A549 (cell line): ENCODE results near the gene SLC45A3. TPM values are rescaled to one million over a fixed set of nuclear protein-coding genes. Genes with fewer than 3 reads are reported as not detected.

ENCODE experiments used
- ATAC-seq, 2 experiments: fragments of 200-7000 bp in 1 of 2; fragments of >200 bp in 1 of 2; cut with Nextera tagmentation in 1 of 2; cut with Tn5 transposase in 1 of 2; 3 replicates each; pipeline versions ENCODE4 v1.8.0 to v1.9.1; 2018 to 2020; ENCODE audit warnings: mild to moderate bottlenecking in 1 of 2, moderate library complexity in 1 of 2
- CTCF ChIA-PET: fragments of 300-600 bp; sonication (Branson Sonifier 250); formaldehyde crosslinking; extraction: SDS; loops from one replicate; lab custom pipeline; 2021; ENCODE audit warnings: antibody characterized with exemption, inconsistent platforms; lab: Yijun Ruan, JAX
- POLR2A ChIA-PET: fragments of 350-600 bp; formaldehyde crosslinking; extraction: SDS; loops from one replicate; lab custom pipeline; 2021; ENCODE audit warnings: antibody characterized with exemption, inconsistent platforms; lab: Yijun Ruan, JAX
- DNase-seq, 2 experiments: peaks; one replicate each; pipeline versions ENCODE4 v3.0.0 to v3.0.0-alpha.2; 2011 to 2016; ENCODE audit warnings: low read depth in 1 of 2, low spot score in 1 of 2
- FAIRE-seq: peaks from 2 replicates; lab custom pipeline; 2011; peaks lifted over from hg19 to GRCh38; lab: Jason Lieb, UNC
- H3K27ac ChIP-seq, 2 experiments: fragments of >200 bp; sonication (Bioruptor Twin); formaldehyde crosslinking; 3 replicates each; pipeline ENCODE4 v1.5.1; 2016 to 2017
- H3K4me1 ChIP-seq: fragments of >200 bp; sonication (Bioruptor Twin); formaldehyde crosslinking; 3 replicates; pipeline ENCODE4 v1.6.1; 2016
- H3K4me2 ChIP-seq: fragments of >200 bp; sonication (Bioruptor Twin); formaldehyde crosslinking; 3 replicates; pipeline ENCODE4 v1.6.1; 2016
- H3K4me3 ChIP-seq: fragments of >200 bp; sonication (Bioruptor Twin); formaldehyde crosslinking; 3 replicates; pipeline ENCODE4 v1.5.1; 2016
- H3K9me3 ChIP-seq: fragments of >200 bp; sonication (Bioruptor Twin); formaldehyde crosslinking; 3 replicates; pipeline ENCODE4 v1.6.1; 2016
- BCL3 ChIP-seq: fragments of >200 bp; sonication (Bioruptor Twin); formaldehyde crosslinking; IDR thresholded peaks from 3 replicates; pipeline ENCODE4 v1.6.1; 2016
- BHLHE40 ChIP-seq: IDR thresholded peaks from 2 replicates; pipeline ENCODE4 v1.6.1; 2012; ENCODE audit warnings: low read depth, low read length, inconsistent platforms
- CBX2 ChIP-seq: fragments of 200-600 bp; sonication (generic); IDR thresholded peaks from 2 replicates; pipeline ENCODE4 v1.6.1; 2016; ENCODE audit warnings: low read depth, mild to moderate bottlenecking, borderline replicate concordance
- CEBPB ChIP-seq, 2 experiments: fragments of >200 bp in 1 of 2; sonication (Bioruptor Twin) in 1 of 2; formaldehyde crosslinking in 1 of 2; IDR thresholded peaks; 2 replicates each; pipeline ENCODE4 v1.6.1; 2012 to 2016
- CHD4 ChIP-seq: fragments of 200-600 bp; sonication (generic); IDR thresholded peaks from 2 replicates; pipeline ENCODE4 v1.6.1; 2016; ENCODE audit warnings: antibody characterized with exemption, mild to moderate bottlenecking, borderline replicate concordance
- EP300 ChIP-seq, 2 experiments: fragments of >200 bp; sonication (Bioruptor Twin); formaldehyde crosslinking; IDR thresholded peaks; 2 replicates in 1 of 2; 3 replicates in 1 of 2; pipeline ENCODE4 v1.6.1; 2016 to 2017
- FOSB ChIP-seq: fragments of 250-450 bp; sonication (Bioruptor Pico); IDR thresholded peaks from 2 replicates; pipeline ENCODE4 v1.5.0; 2020; ENCODE audit warnings: mild to moderate bottlenecking, moderate library complexity
- FOSL2 ChIP-seq, 2 experiments: fragments of 450-650 bp in 1 of 2; fragments of >200 bp in 1 of 2; sonication (Bioruptor Twin) in 1 of 2; formaldehyde crosslinking; IDR thresholded peaks; 2 replicates each; pipeline versions ENCODE4 v1.5.0 to v1.6.1; 2016 to 2020; ENCODE audit warnings: mild to moderate bottlenecking in 1 of 2, moderate library complexity in 1 of 2
- HES2 ChIP-seq: fragments of >200 bp; sonication (Bioruptor Twin); formaldehyde crosslinking; IDR thresholded peaks from 2 replicates; pipeline ENCODE4 v1.6.1; 2016
- HMGXB4 ChIP-seq: fragments of 250-450 bp; sonication (Bioruptor Pico); IDR thresholded peaks from 2 replicates; pipeline ENCODE4 v1.5.0; 2021; ENCODE audit warnings: mild to moderate bottlenecking, moderate library complexity, borderline replicate concordance
- HOXB13 ChIP-seq: fragments of 250-450 bp; sonication (Bioruptor Pico); IDR thresholded peaks from 2 replicates; pipeline ENCODE4 v1.5.0; 2020; ENCODE audit warnings: low read depth, mild to moderate bottlenecking, moderate library complexity
- HOXB5 ChIP-seq: fragments of 250-450 bp; sonication (Bioruptor Pico); IDR thresholded peaks from 2 replicates; pipeline ENCODE4 v1.5.0; 2020; ENCODE audit warnings: mild to moderate bottlenecking, moderate library complexity
- MAFK ChIP-seq: fragments of 450-650 bp; IDR thresholded peaks from 2 replicates; pipeline ENCODE4 v1.6.1; 2014; ENCODE audit not compliant: partially characterized antibody
- MYC ChIP-seq: IDR thresholded peaks from 2 replicates; pipeline ENCODE4 v1.6.1; 2012; ENCODE audit warnings: mild to moderate bottlenecking, inconsistent platforms, low read length, improper control_type of control experiment, borderline replicate concordance
- PBX3 ChIP-seq: IDR thresholded peaks from 2 replicates; pipeline ENCODE4 v1.6.1; 2012
- RAD21 ChIP-seq, 2 experiments: fragments of >200 bp in 1 of 2; sonication (Bioruptor Twin) in 1 of 2; formaldehyde crosslinking in 1 of 2; IDR thresholded peaks in 1 of 2; conservative IDR thresholded peaks in 1 of 2; 2 replicates in 1 of 2; 3 replicates in 1 of 2; pipeline ENCODE4 v1.6.1; 2012 to 2018; ENCODE audit warnings: inconsistent platforms in 1 of 2
- RCOR1 ChIP-seq: fragments of 150-350 bp; IDR thresholded peaks from 2 replicates; pipeline ENCODE4 v1.6.1; 2014; ENCODE audit warnings: antibody characterized with exemption, low read length, low read depth
- RNF2 ChIP-seq: fragments of 200-600 bp; sonication (generic); IDR thresholded peaks from 2 replicates; pipeline ENCODE4 v1.6.1; 2016; ENCODE audit warnings: low read depth, mild to moderate bottlenecking, antibody characterized with exemption, moderate library complexity, borderline replicate concordance
- SREBF2 ChIP-seq: fragments of 450-650 bp; IDR thresholded peaks from 2 replicates; pipeline ENCODE4 v1.6.1; 2014; ENCODE audit warnings: mild to moderate bottlenecking, moderate library complexity
- TFCP2L1 ChIP-seq: fragments of 250-450 bp; sonication (Bioruptor Pico); IDR thresholded peaks from 2 replicates; pipeline ENCODE4 v1.5.0; 2021; ENCODE audit warnings: mild to moderate bottlenecking
- TP53 ChIP-seq: fragments of 250-450 bp; sonication (Bioruptor Pico); IDR thresholded peaks from 2 replicates; pipeline ENCODE4 v1.5.0; 2021; ENCODE audit warnings: mild to moderate bottlenecking, moderate library complexity
- ZC3H11A ChIP-seq: fragments of 450-650 bp; IDR thresholded peaks from 2 replicates; pipeline ENCODE4 v1.6.1; 2014; ENCODE audit warnings: antibody characterized with exemption, mild to moderate bottlenecking
- ZSCAN20 ChIP-seq: fragments of 250-450 bp; sonication (Bioruptor Pico); IDR thresholded peaks from 2 replicates; pipeline ENCODE4 v1.8.0; 2022; ENCODE audit warnings: mild to moderate bottlenecking, moderate library complexity
- WGBS: methylation state at CpG from one replicate; pipeline ENCODE4 v1.1.6; 2017; ENCODE audit errors: missing lambda C conversion rate; 5-methylcytosine and 5-hydroxymethylcytosine counted together
- polyA plus RNA-seq, 4 experiments: library from polyadenylated mRNA; depleted of rRNA in 3 of 4; stranded (reverse); fragments of >200 nt; fragmentation: RNase III in 1 of 4; extraction: RNeasy Plus Mini Kit Qiagen cat#74134 plus additional on column Dnase treatment in 1 of 4; gene quantifications; 2 replicates in 3 of 4; 3 replicates in 1 of 4; pipeline ENCODE4 v1.2.3, GENCODE V29; 2011 to 2017
- TF ChIP-seq, protein P1 (sequence below): fragments of 450-650 bp; IDR thresholded peaks from 2 replicates; pipeline ENCODE4 v1.6.1; 2014; ENCODE audit warnings: antibody characterized with exemption

Gene SLC45A3
- polyA plus RNA-seq, 2 of the 4 experiments (the other 2 are of a cell fraction) = 2.8 to 3.4 TPM

DNA sequence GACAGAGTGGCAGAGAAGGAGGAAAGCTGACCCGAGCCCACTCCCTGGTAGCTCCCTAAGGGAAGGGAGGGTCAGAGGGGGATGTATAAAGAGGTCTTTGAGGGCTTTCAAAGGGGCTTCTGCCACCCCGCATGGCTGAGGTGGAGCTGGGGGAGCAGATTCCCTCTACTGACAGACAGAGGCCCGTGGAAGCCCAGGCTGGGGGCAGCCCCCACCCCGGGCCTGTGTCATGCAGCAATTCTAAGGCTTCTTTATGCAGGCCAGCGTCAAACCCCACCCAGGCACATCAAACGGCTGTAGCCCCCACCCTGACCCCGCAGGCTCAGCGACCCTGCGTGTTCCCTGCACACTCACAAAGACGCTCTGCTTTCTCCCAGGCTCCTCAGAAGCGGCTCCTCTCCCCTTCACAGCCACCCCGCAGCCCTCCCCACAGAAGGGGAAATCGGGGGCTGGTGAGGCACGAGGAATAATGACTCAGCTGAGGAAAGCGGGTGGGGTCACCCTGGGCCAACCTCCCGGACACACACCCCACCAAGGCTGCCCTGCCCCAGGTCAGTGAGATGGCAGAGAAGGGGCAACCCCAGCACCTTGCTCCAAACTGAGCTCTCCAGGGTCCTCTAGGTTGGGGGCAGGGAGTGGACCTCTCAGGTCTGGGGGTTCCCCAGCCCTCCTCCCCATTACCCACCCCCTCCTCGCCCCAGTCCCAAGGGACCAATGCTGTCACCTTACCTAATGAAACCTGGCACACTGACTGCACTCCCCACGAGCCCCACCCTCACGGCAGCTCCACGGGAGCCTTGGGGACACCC, 10.8 kb downstream of the SLC45A3 start:
- H3K4me3 ChIP-seq = no peak overlapping the region
- H3K4me2 ChIP-seq = no peak overlapping the region

GRCh38 chr1:205668951-205669340, 11.4 kb downstream of the SLC45A3 start:
- CTCF ChIA-PET = interaction anchor here (1.2 to 5.3 kb wide), 6 partner anchors 10 to 140 kb away, joined by 3 to 84 read pairs (median 15); no protein-coding TSS in a partner anchor
- no peaks in the 10 kb centered on the region for H3K9me3 ChIP-seq
- ATAC-seq (0 out of 6 replicates have a peak, but pooled peaks of 1 of the 2 experiments have one; percentile 29), FAIRE-seq (no peak), DNase-seq (no peak)
- WGBS = 70% methylated on average over 5 of the region's 5 CpGs
- H3K27ac ChIP-seq = peak overlapping the region in 1 of 2 experiments; percentile 56; a peak in 3 of 6 replicates
- no peak overlapping the region for H3K4me3 ChIP-seq
- no peak for TF ChIP-seq MYC
- no peak for TF ChIP-seq FOSL2 (IDR thresholded peaks at IDR 0.05)
- TF ChIP-seq FOSL2 (CRISPR knock-in tag; IDR thresholded peaks at IDR 0.05) = no peak
- TF ChIP-seq SREBF2 = no peak
- no peak for TF ChIP-seq FOSB
- TF ChIP-seq ZSCAN20 = no peak
- no peak for TF ChIP-seq BHLHE40
- TF ChIP-seq, protein P1, sequence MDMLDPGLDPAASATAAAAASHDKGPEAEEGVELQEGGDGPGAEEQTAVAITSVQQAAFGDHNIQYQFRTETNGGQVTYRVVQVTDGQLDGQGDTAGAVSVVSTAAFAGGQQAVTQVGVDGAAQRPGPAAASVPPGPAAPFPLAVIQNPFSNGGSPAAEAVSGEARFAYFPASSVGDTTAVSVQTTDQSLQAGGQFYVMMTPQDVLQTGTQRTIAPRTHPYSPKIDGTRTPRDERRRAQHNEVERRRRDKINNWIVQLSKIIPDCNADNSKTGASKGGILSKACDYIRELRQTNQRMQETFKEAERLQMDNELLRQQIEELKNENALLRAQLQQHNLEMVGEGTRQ = no peak
- TF ChIP-seq PBX3 = no peak
- TF ChIP-seq CEBPB (IDR thresholded peaks at IDR 0.05) = no peak
- TF ChIP-seq CBX2 = no peak
- POLR2A ChIA-PET = no interaction called here
- peaks cover 20% of the 10 kb centered on the region; the same call in 2 of the 3 replicates for H3K4me1 ChIP-seq
- no peak overlapping the region for H3K4me2 ChIP-seq

More for the DNA sequence above, 10.8 kb downstream of the SLC45A3 start:
- FAIRE-seq (no peak), DNase-seq (no peak), ATAC-seq (no peak; a peak in 1 of 6 replicates)
- peak overlapping the region in 1 of 2 experiments; percentile 56; a peak in 3 of 6 replicates for H3K27ac ChIP-seq
- 71% methylated on average over 18 of the region's 20 CpGs for WGBS
- ChIA-PET CTCF (interaction anchor here (1.2 to 5.3 kb wide), 7 partner anchors 11 to 141 kb away, joined by 3 to 84 read pairs (median 10); no protein-coding TSS in a partner anchor), POLR2A (no interaction called here)
- H3K4me1 ChIP-seq = peaks cover 16% of the 10 kb centered on the region; the same call in 2 of the 3 replicates
- TF ChIP-seq ZC3H11A = no peak
- TF ChIP-seq HMGXB4 (CRISPR knock-in tag) = no peak
- TF ChIP-seq RAD21 (conservative IDR thresholded peaks at IDR 0.05 in 1 of 2, IDR thresholded peaks at IDR 0.05 in 1 of 2) = no peak
- TF ChIP-seq CHD4 = no peak
- no peak for TF ChIP-seq BHLHE40
- no peak for TF ChIP-seq HES2
- no peak for TF ChIP-seq CBX2
- TF ChIP-seq MAFK = no peak
- no peak for TF ChIP-seq TP53 (CRISPR knock-in tag)
- TF ChIP-seq RCOR1 = no peak
- TF ChIP-seq HOXB5 = no peak
- no peak for TF ChIP-seq FOSL2 (IDR thresholded peaks at IDR 0.05)
- TF ChIP-seq FOSL2 (CRISPR knock-in tag; IDR thresholded peaks at IDR 0.05) = no peak
- no peak for TF ChIP-seq BCL3
- TF ChIP-seq EP300 (IDR thresholded peaks at IDR 0.05) = no peak
- TF ChIP-seq TFCP2L1 (CRISPR knock-in tag) = no peak
- no peak for TF ChIP-seq RNF2
- TF ChIP-seq HOXB13 (CRISPR knock-in tag) = no peak
- H3K9me3 ChIP-seq = no peaks in the 10 kb centered on the region
